ENCODE results near the gene COPB2. TPM values are rescaled to one million over a fixed set of nuclear protein-coding genes. Genes with fewer than 3 reads are reported as not detected.

COPB2 gene
- total and polyA plus RNA-seq, 8 donors = 133 to 169 (median 157) TPM

DNA sequence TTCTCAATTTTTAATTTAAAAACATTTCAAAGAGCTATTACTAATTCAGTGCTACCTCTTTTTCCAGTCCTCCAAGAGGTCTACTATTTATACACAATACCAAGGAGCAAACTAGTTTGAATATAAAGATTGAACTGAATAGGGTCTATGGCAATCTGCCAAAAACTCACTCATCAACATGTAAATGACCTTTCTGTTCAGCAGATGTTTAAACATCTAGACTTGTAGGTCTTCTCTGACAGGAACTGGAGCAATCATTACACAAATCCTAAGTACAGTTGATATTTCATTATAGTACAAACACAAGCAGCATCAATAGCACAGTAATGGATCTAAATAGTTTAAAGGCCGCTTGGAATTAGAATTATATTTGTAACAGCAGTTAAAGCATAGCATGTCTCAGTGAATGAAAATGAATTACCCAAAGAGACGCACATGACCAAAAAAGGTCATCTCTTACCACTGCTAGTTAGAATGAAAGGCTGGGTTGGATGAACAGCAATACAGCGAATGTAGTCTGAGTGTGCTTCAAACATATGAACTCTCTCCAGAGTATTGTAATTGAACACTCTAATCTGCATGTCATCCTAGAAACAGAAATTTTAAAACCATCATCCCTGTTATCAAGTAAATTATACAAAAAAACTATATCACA, 10.7 kb downstream of the COPB2 start:
- TF ChIP-seq, protein P1, sequence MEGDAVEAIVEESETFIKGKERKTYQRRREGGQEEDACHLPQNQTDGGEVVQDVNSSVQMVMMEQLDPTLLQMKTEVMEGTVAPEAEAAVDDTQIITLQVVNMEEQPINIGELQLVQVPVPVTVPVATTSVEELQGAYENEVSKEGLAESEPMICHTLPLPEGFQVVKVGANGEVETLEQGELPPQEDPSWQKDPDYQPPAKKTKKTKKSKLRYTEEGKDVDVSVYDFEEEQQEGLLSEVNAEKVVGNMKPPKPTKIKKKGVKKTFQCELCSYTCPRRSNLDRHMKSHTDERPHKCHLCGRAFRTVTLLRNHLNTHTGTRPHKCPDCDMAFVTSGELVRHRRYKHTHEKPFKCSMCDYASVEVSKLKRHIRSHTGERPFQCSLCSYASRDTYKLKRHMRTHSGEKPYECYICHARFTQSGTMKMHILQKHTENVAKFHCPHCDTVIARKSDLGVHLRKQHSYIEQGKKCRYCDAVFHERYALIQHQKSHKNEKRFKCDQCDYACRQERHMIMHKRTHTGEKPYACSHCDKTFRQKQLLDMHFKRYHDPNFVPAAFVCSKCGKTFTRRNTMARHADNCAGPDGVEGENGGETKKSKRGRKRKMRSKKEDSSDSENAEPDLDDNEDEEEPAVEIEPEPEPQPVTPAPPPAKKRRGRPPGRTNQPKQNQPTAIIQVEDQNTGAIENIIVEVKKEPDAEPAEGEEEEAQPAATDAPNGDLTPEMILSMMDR (IDR thresholded peaks at IDR 0.05) = no peak
- Histone ChIP-seq H3K4me1 (peaks cover 0 to 5% of the 10 kb centered on the region in 2 donors), H3K27ac (no peak overlapping the region), H3K36me3 (peaks cover 0 to 95% of the 10 kb centered on the region in 2 donors), H3K27me3 (no peaks in the 10 kb centered on the region), H3K4me3 (no peak overlapping the region), H3K9me3 (no peaks in the 10 kb centered on the region)
- intact Hi-C loops (cut with DNase I) = no loop called here
- no peak for DNase-seq
- ATAC-seq = no peak

DNA sequence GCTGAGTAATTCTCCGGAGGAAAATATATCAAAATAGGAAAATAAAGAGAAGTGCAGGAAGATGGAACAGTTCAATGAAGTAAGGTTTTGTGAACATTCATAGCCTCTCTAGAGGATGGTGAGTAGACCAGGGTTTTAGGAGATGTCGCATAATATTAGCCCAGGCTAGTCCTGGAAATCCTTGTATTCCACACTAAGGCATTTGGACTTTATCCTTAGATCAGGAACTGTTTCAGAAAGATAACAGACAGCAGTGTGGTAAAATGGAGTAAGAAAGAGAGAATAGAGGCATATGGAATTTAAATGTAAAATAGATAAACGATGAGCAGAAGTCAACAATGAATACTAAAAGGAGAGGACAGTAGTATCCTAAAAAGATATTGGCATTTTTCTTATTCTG, 12.1 kb downstream of the COPB2 start:
- no peak for ATAC-seq
- DNase-seq = no peak
- Histone ChIP-seq H3K36me3 (peaks cover 8 to 100% of the 10 kb centered on the region in 2 donors), H3K4me1 (no peaks in the 10 kb centered on the region), H3K27ac (no peak overlapping the region), H3K9me3 (no peaks in the 10 kb centered on the region), H3K4me3 (no peak overlapping the region), H3K27me3 (no peaks in the 10 kb centered on the region)
- TF ChIP-seq, protein P1 (IDR thresholded peaks at IDR 0.05) = no peak
- intact Hi-C loops (cut with DNase I) = no loop called here

DNA sequence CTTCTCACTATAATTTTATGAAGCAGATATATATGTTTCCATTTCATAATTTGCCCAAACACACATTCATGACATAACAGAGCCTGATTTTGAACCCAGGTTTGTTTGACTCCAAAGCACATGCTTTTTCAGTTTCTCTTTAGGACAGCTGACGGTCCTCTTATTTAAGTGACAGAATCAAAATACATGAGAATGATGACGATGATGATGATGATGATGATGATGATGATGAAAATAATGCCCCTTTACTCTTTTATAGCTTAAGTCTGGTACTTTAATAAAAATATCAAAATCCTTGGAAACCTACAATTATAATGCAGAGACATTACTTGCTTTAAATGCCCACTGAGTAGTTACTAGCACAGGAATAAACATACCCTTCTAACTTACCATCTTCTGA, 15.3 kb downstream of the COPB2 start:
- Histone ChIP-seq H3K4me1 (no peaks in the 10 kb centered on the region), H3K27ac (no peak overlapping the region), H3K27me3 (no peaks in the 10 kb centered on the region), H3K9me3 (no peaks in the 10 kb centered on the region), H3K4me3 (no peak overlapping the region), H3K36me3 (peaks cover 11 to 100% of the 10 kb centered on the region in 2 donors)
- intact Hi-C loops (cut with DNase I) = no loop called here
- DNase-seq (no peak), ATAC-seq (no peak)
- TF ChIP-seq, protein P1 (IDR thresholded peaks at IDR 0.05) = no peak

DNA sequence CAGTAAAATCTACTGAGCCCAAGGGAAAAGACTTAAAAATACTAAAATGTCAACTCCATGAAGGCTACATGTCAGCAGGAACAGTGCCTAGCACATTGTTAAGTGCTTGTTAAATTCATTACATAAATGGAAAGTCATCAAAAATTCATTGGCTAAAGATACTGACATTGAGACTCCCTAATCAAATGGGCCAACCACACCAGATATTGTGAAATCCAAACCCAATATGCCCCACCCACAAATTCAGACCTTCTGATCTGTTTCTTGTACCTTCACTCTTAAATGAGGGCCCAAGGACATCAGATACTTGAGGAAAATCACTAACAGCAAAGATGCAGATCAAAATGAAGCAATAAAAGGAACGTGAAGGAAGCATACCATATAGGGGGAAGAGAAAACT, 24.9 kb downstream of the COPB2 start:
- ATAC-seq (no peak), DNase-seq (no peak)
- H3K9me3 ChIP-seq = no peaks in the 10 kb centered on the region
- no peak overlapping the region for H3K27ac ChIP-seq
- H3K4me3 ChIP-seq = no peak overlapping the region
- peaks cover 20 to 100% of the 10 kb centered on the region in 2 donors for H3K36me3 ChIP-seq
- intact Hi-C loops (cut with DNase I) = no loop called here
- no peaks in the 10 kb centered on the region for H3K4me1 ChIP-seq
- TF ChIP-seq, protein P1 (IDR thresholded peaks at IDR 0.05) = no peak
- no peaks in the 10 kb centered on the region for H3K27me3 ChIP-seq

DNA sequence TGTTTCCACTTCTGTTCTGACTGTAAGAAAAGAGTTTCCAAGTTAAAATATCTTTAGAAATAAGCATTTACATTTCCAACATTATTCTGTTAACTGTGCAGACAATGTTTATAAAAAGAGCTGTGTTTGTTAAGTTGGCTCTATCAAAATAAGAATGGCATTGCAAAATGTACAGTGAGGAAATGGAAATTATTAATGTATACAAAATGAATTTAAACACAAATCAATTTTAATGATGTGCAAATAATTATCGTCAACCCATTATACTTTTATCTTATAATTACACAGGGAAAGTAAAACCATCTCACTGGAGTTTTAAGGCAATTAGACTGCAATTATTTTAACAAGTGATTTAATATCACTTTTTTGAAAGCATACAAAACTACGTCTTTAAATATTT, 28.2 kb downstream of the COPB2 start:
- intact Hi-C loops (cut with DNase I) = no loop called here
- Histone ChIP-seq H3K27ac (no peak overlapping the region), H3K27me3 (no peaks in the 10 kb centered on the region), H3K4me1 (no peaks in the 10 kb centered on the region), H3K4me3 (no peak overlapping the region), H3K9me3 (no peaks in the 10 kb centered on the region), H3K36me3 (peaks cover 12 to 100% of the 10 kb centered on the region in 2 donors)
- peak in 2 of 4 donors; percentile 28 to 29 for DNase-seq
- TF ChIP-seq, protein P1 (IDR thresholded peaks at IDR 0.05) = no peak
- no peak for ATAC-seq

All from left lung (tissue), 10 donors.